Skeletal muscle satellite cell (primary cell): ENCODE data around the gene SERPINA6.
"Not testable (repeated sequence)": the region's sequence is repeated elsewhere in the genome, so short reads cannot be mapped to it uniquely, and the experiment has no call there.

Source experiments
- H3K27me3 ChIP-seq: 2 replicates; pipeline ENCODE4 v1.7.0; 2013; ENCODE audit warnings: low read length; ENCODE audit not compliant: control insufficient read depth, insufficient read depth
- H3K36me3 ChIP-seq: 2 replicates; pipeline ENCODE4 v1.7.0; 2013; ENCODE audit warnings: mild to moderate bottlenecking, control low read depth, low read length; ENCODE audit not compliant: insufficient read depth
- H3K4me1 ChIP-seq: 2 replicates; pipeline ENCODE4 v1.7.0; 2013; ENCODE audit warnings: low read length; ENCODE audit not compliant: control insufficient read depth, insufficient read depth
- H3K4me2 ChIP-seq: 2 replicates; pipeline ENCODE4 v1.7.0; 2013; ENCODE audit warnings: mild to moderate bottlenecking, low read length
- H3K4me3 ChIP-seq: 2 replicates; pipeline ENCODE4 v1.7.0; 2013; ENCODE audit warnings: low read length
- H3K9ac ChIP-seq: 2 replicates; pipeline ENCODE4 v1.7.0; 2013; ENCODE audit warnings: mild to moderate bottlenecking, low read depth, low read length, moderate library complexity
- H3K9me3 ChIP-seq: replicated peaks from 2 replicates; pipeline ENCODE4 v1.7.0; 2013; ENCODE audit warnings: mild to moderate bottlenecking, control low read depth, low read length

Gene SERPINA6

GRCh38 chr14:94296181-94296545 is 27.0 kb downstream of the SERPINA6 start:
- not testable (repeated sequence) for H3K36me3 ChIP-seq, H3K4me1 ChIP-seq, H3K27me3 ChIP-seq, H3K9ac ChIP-seq, H3K9me3 ChIP-seq, H3K4me2 ChIP-seq, H3K4me3 ChIP-seq

DNA sequence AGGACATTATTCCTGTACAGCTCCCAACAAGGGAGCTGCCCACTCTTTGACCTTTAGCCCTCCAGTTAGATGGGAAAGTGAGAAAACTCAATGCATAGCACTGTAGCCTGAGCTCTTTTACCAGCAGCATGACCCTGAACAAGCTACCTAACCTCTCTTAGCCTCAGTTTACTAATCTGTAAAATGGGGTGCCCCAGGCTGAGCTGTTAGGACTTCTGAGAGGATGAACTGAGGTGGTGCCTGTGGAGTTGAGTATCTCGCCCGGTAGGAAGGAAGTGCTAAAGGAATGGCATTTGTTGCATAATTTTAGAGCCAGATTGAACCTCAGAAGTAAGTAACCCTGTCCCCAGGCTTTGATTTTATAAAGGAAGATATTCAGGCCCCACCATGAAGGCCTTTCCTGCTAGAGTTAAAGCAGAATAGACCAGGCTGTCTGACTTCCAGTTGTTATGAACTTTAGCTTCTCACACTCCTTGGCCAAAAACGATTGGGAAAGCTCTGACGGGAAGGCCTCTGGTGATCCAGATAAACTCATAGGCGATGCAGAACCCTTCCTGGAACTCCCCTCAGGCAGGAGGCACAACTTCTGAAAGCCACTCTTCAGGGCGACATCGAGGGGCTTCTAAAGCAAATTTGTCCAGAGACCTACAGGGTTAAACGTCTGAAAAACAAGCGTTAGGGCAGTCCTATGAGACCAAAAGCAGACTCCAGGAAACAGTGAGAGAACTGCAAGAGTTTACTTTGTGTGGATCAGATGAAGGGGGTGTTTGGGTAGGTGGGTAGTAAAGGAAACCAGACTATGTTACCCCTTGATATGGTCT is 27.6 kb downstream of the SERPINA6 start:
- Histone ChIP-seq H3K36me3 (no peaks in the 10 kb centered on the region), H3K4me3 (no peak overlapping the region), H3K4me2 (no peak overlapping the region), H3K9me3 (no peaks in the 10 kb centered on the region), H3K9ac (no peak overlapping the region), H3K27me3 (peaks cover 3% of the 10 kb centered on the region), H3K4me1 (no peaks in the 10 kb centered on the region)

DNA sequence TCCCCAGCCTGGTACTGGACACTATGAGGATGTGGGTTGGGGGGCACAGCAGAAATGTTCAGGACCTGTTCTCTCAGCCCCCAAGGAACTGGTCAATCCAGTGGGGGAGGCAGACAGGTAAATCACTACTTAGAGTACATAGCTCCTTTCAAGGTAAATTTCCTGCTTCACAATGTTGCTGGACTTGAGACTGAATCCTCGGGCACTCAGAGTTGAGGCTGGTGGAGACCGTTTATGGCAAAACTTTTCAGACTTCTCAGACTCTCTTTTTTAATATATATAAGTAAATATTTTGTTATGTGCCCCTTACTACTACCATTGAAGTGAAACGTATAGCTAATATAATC is 29.6 kb downstream of the SERPINA6 start:
- no peaks in the 10 kb centered on the region for H3K36me3 ChIP-seq
- H3K4me1 ChIP-seq: no peaks in the 10 kb centered on the region
- no peak overlapping the region for H3K9ac ChIP-seq
- H3K4me3 ChIP-seq: no peak overlapping the region
- H3K27me3 ChIP-seq: peaks cover 3% of the 10 kb centered on the region
- H3K4me2 ChIP-seq: no peak overlapping the region
- H3K9me3 ChIP-seq: no peaks in the 10 kb centered on the region

GRCh38 chr14:94292872-94293577 is 30.1 kb downstream of the SERPINA6 start, which contains the start of gene SERPINA10:
Gene SERPINA10 (minus strand): TSS chr14:94293268. CDS start chr14:94290593, 2,675 bp downstream.
- no peak within 1 kb of the TSS for H3K4me2 ChIP-seq
- no peak within 1 kb of the TSS for H3K9ac ChIP-seq
- no peaks in the 10 kb centered on the region for H3K36me3 ChIP-seq
- peaks cover 3% of the 10 kb centered on the region for H3K27me3 ChIP-seq
- no peaks in the 10 kb centered on the region for H3K9me3 ChIP-seq
- H3K4me1 ChIP-seq: no peaks in the 10 kb centered on the region
- H3K4me3 ChIP-seq: no peak within 1 kb of the TSS

- Histone ChIP-seq H3K9me3 (no peaks in the 10 kb centered on the region), H3K27me3 (peaks cover 3% of the 10 kb centered on the region), H3K4me1 (no peaks in the 10 kb centered on the region), H3K4me2 (no peak overlapping the region), H3K9ac (no peak overlapping the region), H3K4me3 (no peak overlapping the region), H3K36me3 (no peaks in the 10 kb centered on the region)
These were observed 30.6 kb downstream of the SERPINA6 start for GRCh38 chr14:94292526-94292871.

GRCh38 chr14:94291906-94292525 is 31.1 kb downstream of the SERPINA6 start:
- no peak overlapping the region for H3K4me2 ChIP-seq
- no peak overlapping the region for H3K4me3 ChIP-seq
- H3K9ac ChIP-seq: no peak overlapping the region
- peaks cover 3% of the 10 kb centered on the region for H3K27me3 ChIP-seq
- no peaks in the 10 kb centered on the region for H3K36me3 ChIP-seq
- H3K9me3 ChIP-seq: no peaks in the 10 kb centered on the region
- no peaks in the 10 kb centered on the region for H3K4me1 ChIP-seq

DNA sequence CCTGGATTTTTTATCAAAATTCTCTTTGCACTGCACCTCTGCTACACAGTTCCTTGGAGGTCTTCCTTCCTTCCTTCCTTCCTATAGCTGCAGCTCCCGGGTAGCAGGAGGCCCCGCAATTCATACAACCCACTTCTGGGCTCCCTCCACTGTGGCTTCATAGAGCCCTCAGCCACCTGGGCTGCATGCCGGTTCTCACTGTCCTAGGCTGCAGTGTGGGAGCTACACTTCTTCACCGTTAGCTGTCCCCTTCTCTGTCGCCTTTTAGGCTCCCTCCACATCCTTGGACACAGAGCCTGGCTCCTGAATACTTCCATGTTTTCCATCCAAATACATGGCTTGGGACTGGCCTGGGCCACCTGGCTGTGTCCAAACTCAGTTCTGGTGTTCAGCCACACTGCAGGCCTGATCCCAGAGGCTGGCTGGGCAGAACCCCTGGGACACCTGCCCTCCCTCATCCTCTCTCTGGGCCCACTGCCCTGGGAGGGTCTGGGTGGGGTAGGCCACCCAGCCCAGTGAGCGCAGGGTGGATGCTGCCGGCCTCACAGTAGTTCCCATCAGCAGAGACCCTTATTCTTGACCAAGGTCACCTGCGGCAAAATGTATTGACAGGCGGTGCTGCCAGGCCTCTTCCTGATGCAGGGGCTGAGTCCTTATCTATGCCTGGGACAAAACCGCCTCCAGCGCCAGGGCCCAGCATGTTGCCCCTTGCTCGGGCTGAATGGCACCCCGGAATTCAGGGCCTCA is 31.8 kb downstream of the SERPINA6 start:
- Histone ChIP-seq H3K36me3 (no peaks in the 10 kb centered on the region), H3K27me3 (peaks cover 3% of the 10 kb centered on the region), H3K9ac (no peak overlapping the region), H3K4me1 (no peaks in the 10 kb centered on the region), H3K4me2 (no peak overlapping the region), H3K9me3 (no peaks in the 10 kb centered on the region), H3K4me3 (no peak overlapping the region)

DNA sequence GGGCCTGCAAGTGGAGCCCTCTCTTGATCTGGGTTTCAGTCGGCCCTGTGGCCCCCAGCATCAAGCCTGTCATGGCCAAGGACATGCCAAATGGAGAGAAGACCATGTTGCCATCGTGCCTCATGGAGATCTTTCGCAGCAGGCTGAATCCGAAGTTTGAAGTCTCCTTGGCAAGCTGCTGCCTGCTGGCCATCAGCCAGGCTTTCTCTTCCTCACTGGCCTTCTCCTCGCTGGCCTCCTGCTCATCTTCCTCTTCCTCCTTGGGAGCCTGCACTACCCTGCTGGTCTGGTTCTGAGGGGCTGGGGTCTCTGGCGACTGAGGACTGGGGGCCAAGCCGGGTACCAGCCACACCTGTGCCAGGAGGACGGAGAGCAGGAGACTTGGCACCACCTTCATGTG is 32.9 kb downstream of the SERPINA6 start:
- H3K4me1 ChIP-seq: no peaks in the 10 kb centered on the region
- H3K27me3 ChIP-seq: peaks cover 3% of the 10 kb centered on the region
- no peak overlapping the region for H3K4me2 ChIP-seq
- H3K4me3 ChIP-seq: no peak overlapping the region
- H3K9me3 ChIP-seq: no peaks in the 10 kb centered on the region
- H3K9ac ChIP-seq: no peak overlapping the region
- no peaks in the 10 kb centered on the region for H3K36me3 ChIP-seq

- Histone ChIP-seq H3K9me3 (no peaks in the 10 kb centered on the region), H3K4me2 (no peak overlapping the region), H3K27me3 (no peaks in the 10 kb centered on the region), H3K36me3 (no peaks in the 10 kb centered on the region), H3K4me3 (no peak overlapping the region), H3K4me1 (no peaks in the 10 kb centered on the region), H3K9ac (no peak overlapping the region)
These were observed 34.3 kb downstream of the SERPINA6 start for GRCh38 chr14:94288610-94289465.

GRCh38 chr14:94285158-94285557 is 38.0 kb downstream of the SERPINA6 start:
- Histone ChIP-seq H3K4me2 (no peak overlapping the region), H3K9ac (no peak overlapping the region), H3K27me3 (no peaks in the 10 kb centered on the region)

More at GRCh38 chr14:94285158-94285557, 38.0 kb downstream of the SERPINA6 start:
- Histone ChIP-seq H3K36me3 (no peaks in the 10 kb centered on the region), H3K9me3 (no peaks in the 10 kb centered on the region), H3K4me3 (no peak overlapping the region), H3K4me1 (peaks cover 13% of the 10 kb centered on the region)
